ENCODE data around the gene SALL1. TPM values are rescaled to one million over a fixed set of nuclear protein-coding genes. Genes with fewer than 3 reads are reported as not detected.

SALL1 gene
- total and polyA plus RNA-seq, 7 experiments from 2014 or later, result not detected

DNA sequence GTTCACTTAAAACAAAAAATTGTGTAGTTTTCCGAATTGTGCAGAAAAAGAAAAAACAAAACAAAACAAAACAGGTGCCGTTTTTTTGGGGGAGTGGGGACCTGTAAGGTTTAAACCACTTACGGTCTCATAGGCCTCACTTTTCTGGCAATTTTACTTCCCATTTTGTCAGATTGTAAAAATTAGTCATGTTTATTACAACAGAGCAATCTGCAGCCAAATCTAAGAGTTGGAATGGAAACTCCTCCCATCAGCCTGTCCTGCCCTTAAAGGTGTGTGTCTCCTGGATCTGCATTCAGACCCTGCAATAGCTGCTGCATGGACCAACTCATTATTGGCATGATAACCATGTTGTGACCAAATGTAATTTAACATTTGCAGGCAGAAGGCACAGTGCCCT, 8.2 kb upstream of the SALL1 start:
- no peak overlapping the region for H3K27ac Mint-ChIP-seq
- no peak overlapping the region for H3K4me3 ChIP-seq (ENCODE audit: low read length)
- no peaks in the 10 kb centered on the region for H3K27me3 ChIP-seq (ENCODE audit: control insufficient read depth in 2 of 2, insufficient read depth in 2 of 2, low read length in 2 of 2)
- CTCF ChIA-PET, result no interaction called here
- H3K27ac ChIP-seq (ENCODE audit: low read depth, low read length), result no peak overlapping the region
- no peaks in the 10 kb centered on the region for H3K4me1 ChIP-seq (ENCODE audit: control insufficient read depth in 2 of 2, insufficient read depth in 2 of 2, low read length in 2 of 2)
- peaks cover under 1 to 9% (median 2%) of the 10 kb centered on the region in 7 donors for H3K4me1 Mint-ChIP-seq
- peaks cover 0 to 10% (median 3%) of the 10 kb centered on the region in 11 donors for H3K9me3 Mint-ChIP-seq
- H3K27me3 Mint-ChIP-seq, result peaks cover 36 to 67% (median 50%) of the 10 kb centered on the region in 5 donors
- intact Hi-C loops (cut with micrococcal nuclease), result no loop called here
- POLR2A ChIA-PET, result no interaction called here
- DNase-seq (no peak), ATAC-seq (no peak)
- H3K9me3 ChIP-seq (ENCODE audit: control insufficient read depth in 2 of 3, low read length in 3 of 3), result no peaks in the 10 kb centered on the region
- H3K36me3 Mint-ChIP-seq, result no peaks in the 10 kb centered on the region
- no peak overlapping the region for H3K4me3 Mint-ChIP-seq
- no peaks in the 10 kb centered on the region for H3K36me3 ChIP-seq (ENCODE audit: control insufficient read depth in 2 of 3, insufficient read depth in 3 of 3, low read length in 3 of 3)

GRCh38 chr16:51157698-51158097, 6.6 kb upstream of the SALL1 start:
- DNase-seq (no peak), ATAC-seq (no peak)
- H3K27ac ChIP-seq (ENCODE audit: low read depth, low read length), result no peak overlapping the region
- H3K36me3 ChIP-seq (ENCODE audit: control insufficient read depth in 2 of 3, insufficient read depth in 3 of 3, low read length in 3 of 3), result no peaks in the 10 kb centered on the region
- peak overlapping the region in 1 of 10 donors; percentile 1 for H3K4me3 Mint-ChIP-seq
- peaks cover 0 to 6% (median 5%) of the 10 kb centered on the region in 5 donors for H3K36me3 Mint-ChIP-seq
- ChIA-PET POLR2A (no interaction called here), CTCF (no interaction called here)
- intact Hi-C loops (cut with micrococcal nuclease), result no loop called here
- peak overlapping the region in 1 of 9 donors; percentile 30 for H3K27ac Mint-ChIP-seq
- H3K4me3 ChIP-seq (ENCODE audit: low read length), result no peak overlapping the region
- H3K9me3 ChIP-seq (ENCODE audit: control insufficient read depth in 2 of 3, low read length in 3 of 3), result no peaks in the 10 kb centered on the region
- no peaks in the 10 kb centered on the region for H3K4me1 ChIP-seq (ENCODE audit: control insufficient read depth in 2 of 2, insufficient read depth in 2 of 2, low read length in 2 of 2)
- no peaks in the 10 kb centered on the region for H3K27me3 ChIP-seq (ENCODE audit: control insufficient read depth in 2 of 2, insufficient read depth in 2 of 2, low read length in 2 of 2)
- peaks cover 52 to 77% (median 60%) of the 10 kb centered on the region in 5 donors for H3K27me3 Mint-ChIP-seq
- H3K9me3 Mint-ChIP-seq, result peaks cover 0 to 14% (median 6%) of the 10 kb centered on the region in 11 donors
- peaks cover 5 to 19% (median 14%) of the 10 kb centered on the region in 7 donors for H3K4me1 Mint-ChIP-seq

GRCh38 chr16:51156807-51157200, 5.7 kb upstream of the SALL1 start:
- H3K27ac Mint-ChIP-seq, result no peak overlapping the region
- intact Hi-C loops (cut with micrococcal nuclease), result no loop called here
- ATAC-seq, result no peak
- Histone ChIP-seq H3K4me3 (ENCODE audit: low read length) (no peak overlapping the region), H3K9me3 (ENCODE audit: control insufficient read depth in 2 of 3, low read length in 3 of 3) (no peaks in the 10 kb centered on the region), H3K4me1 (ENCODE audit: control insufficient read depth in 2 of 2, insufficient read depth in 2 of 2, low read length in 2 of 2) (no peaks in the 10 kb centered on the region), H3K27me3 (ENCODE audit: control insufficient read depth in 2 of 2, insufficient read depth in 2 of 2, low read length in 2 of 2) (no peaks in the 10 kb centered on the region), H3K27ac (ENCODE audit: low read depth, low read length) (no peak overlapping the region), H3K36me3 (ENCODE audit: control insufficient read depth in 2 of 3, insufficient read depth in 3 of 3, low read length in 3 of 3) (no peaks in the 10 kb centered on the region)
- DNase-seq, result no peak
- H3K4me3 Mint-ChIP-seq, result no peak overlapping the region
- POLR2A ChIA-PET, result no interaction called here
- H3K4me1 Mint-ChIP-seq, result peaks cover 5 to 19% (median 14%) of the 10 kb centered on the region in 7 donors
- H3K27me3 Mint-ChIP-seq, result peaks cover 56 to 70% (median 61%) of the 10 kb centered on the region in 5 donors
- CTCF ChIA-PET, result no interaction called here
- peaks cover 0 to 6% (median 5%) of the 10 kb centered on the region in 5 donors for H3K36me3 Mint-ChIP-seq
- peaks cover 0 to 14% (median 6%) of the 10 kb centered on the region in 11 donors for H3K9me3 Mint-ChIP-seq

GRCh38 chr16:51155820-51156806, 5.0 kb upstream of the SALL1 start:
- H3K36me3 ChIP-seq (ENCODE audit: control insufficient read depth in 2 of 3, insufficient read depth in 3 of 3, low read length in 3 of 3), result no peaks in the 10 kb centered on the region
- no peak for DNase-seq
- Mint-ChIP-seq H3K27me3 (peaks cover 58 to 70% (median 61%) of the 10 kb centered on the region in 5 donors), H3K4me1 (peaks cover 5 to 19% (median 14%) of the 10 kb centered on the region in 7 donors), H3K4me3 (peak overlapping the region in 2 of 10 donors; percentile 11 to 16), H3K36me3 (peaks cover 0 to 6% (median 5%) of the 10 kb centered on the region in 5 donors), H3K9me3 (peaks cover 0 to 14% (median 6%) of the 10 kb centered on the region in 11 donors), H3K27ac (peak overlapping the region in 1 of 9 donors; percentile 29)
- no peak overlapping the region for H3K4me3 ChIP-seq (ENCODE audit: low read length)
- no peaks in the 10 kb centered on the region for H3K4me1 ChIP-seq (ENCODE audit: control insufficient read depth in 2 of 2, insufficient read depth in 2 of 2, low read length in 2 of 2)
- intact Hi-C loops (cut with micrococcal nuclease), result no loop called here
- POLR2A ChIA-PET, result no interaction called here
- no peaks in the 10 kb centered on the region for H3K9me3 ChIP-seq (ENCODE audit: control insufficient read depth in 2 of 3, low read length in 3 of 3)
- no peaks in the 10 kb centered on the region for H3K27me3 ChIP-seq (ENCODE audit: control insufficient read depth in 2 of 2, insufficient read depth in 2 of 2, low read length in 2 of 2)
- CTCF ChIA-PET, result no interaction called here
- ATAC-seq, result no peak
- H3K27ac ChIP-seq (ENCODE audit: low read depth, low read length), result no peak overlapping the region

DNA sequence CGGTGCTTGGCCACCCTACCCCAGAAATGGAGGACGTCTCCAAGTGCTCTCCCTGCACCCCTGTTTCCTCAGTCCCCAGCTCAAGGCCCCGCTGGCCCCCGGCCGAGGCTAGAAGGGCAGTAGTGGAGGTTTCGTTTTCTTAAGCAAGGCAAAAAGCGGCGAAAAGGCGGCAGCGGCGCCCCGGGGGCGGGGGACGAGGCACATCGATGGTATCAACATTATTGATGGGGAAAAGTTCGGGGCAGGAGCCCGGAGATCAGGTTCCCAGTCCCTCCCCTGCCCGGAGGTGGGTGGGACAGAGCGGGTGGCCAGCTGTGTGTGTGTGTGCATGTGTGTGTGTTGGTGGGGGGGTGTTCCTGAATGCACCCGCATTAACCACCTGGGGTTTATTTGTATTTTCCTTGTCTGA, 4.1 kb upstream of the SALL1 start:
- CTCF ChIA-PET, result no interaction called here

DNA sequence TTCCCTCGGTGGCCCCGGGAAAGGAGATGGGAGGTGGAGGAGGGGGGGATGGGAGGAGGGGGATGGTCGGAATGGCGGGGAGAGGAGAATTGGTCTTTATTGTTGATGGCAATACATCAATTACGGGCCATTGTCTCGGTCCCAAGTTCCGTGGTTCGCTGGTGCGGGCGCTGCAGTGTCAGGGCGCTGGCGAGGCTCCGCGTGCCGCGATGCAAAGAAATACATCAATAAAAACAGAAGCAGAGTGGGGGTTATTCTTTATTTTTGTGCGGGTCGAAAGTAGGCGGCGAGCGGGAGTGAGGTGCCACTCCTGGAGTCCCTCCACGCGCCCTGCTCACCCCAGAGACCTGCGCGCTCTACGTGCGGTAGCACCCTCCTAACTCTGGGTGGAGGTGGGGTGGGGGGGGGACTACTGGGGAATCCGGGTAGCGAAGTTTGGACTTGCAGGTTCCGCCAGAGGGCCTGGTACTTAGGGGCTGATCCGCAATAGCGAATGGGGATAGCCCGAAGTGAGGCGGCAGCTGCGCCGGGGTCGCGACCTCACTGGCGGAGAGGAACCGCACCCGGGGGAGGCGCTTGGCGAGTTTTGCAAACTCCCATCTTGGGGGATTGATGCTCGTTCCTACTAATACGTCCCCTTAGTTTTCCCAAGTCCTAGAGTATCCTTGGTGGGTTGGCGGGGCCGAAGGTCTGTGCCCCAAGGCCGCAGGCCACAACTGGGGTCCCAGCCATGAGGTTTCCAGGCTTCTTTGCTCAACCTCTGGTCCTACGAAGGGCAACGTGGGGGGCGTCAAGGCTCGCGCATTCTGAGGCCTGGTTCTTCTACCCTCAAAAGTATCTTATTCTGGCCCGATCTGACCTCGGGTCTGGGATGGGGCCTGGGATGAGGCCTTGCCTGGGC, 3.5 kb upstream of the SALL1 start:
- Mint-ChIP-seq H3K4me3 (peak overlapping the region in 4 of 10 donors; percentile 9 to 25 (median 19)), H3K4me1 (peaks cover 5 to 19% (median 14%) of the 10 kb centered on the region in 7 donors), H3K27me3 (peaks cover 54 to 70% (median 60%) of the 10 kb centered on the region in 5 donors), H3K36me3 (peaks cover 0 to 6% (median 5%) of the 10 kb centered on the region in 5 donors), H3K27ac (no peak overlapping the region), H3K9me3 (peaks cover 0 to 9% (median 4%) of the 10 kb centered on the region in 11 donors)
- Histone ChIP-seq H3K27ac (ENCODE audit: low read depth, low read length) (no peak overlapping the region), H3K27me3 (ENCODE audit: control insufficient read depth in 2 of 2, insufficient read depth in 2 of 2, low read length in 2 of 2) (no peaks in the 10 kb centered on the region), H3K4me1 (ENCODE audit: control insufficient read depth in 2 of 2, insufficient read depth in 2 of 2, low read length in 2 of 2) (no peaks in the 10 kb centered on the region), H3K9me3 (ENCODE audit: control insufficient read depth in 2 of 3, low read length in 3 of 3) (no peaks in the 10 kb centered on the region), H3K4me3 (ENCODE audit: low read length) (no peak overlapping the region), H3K36me3 (ENCODE audit: control insufficient read depth in 2 of 3, insufficient read depth in 3 of 3, low read length in 3 of 3) (no peaks in the 10 kb centered on the region)
- CTCF ChIA-PET, result no interaction called here
- no peak for ATAC-seq
- POLR2A ChIA-PET, result no interaction called here
- intact Hi-C loops (cut with micrococcal nuclease), result loop anchor here in 1 of 2 donors (5.0 kb wide), 1 partner anchor 1872 kb away; the partner anchor contains the start of gene CBLN1
- no peak for DNase-seq

More for the DNA sequence above, 4.1 kb upstream of the SALL1 start:
- no peak for ATAC-seq
- Mint-ChIP-seq H3K4me3 (peak overlapping the region in 3 of 10 donors; percentile 18 to 25 (median 20)), H3K27me3 (peaks cover 58 to 67% (median 58%) of the 10 kb centered on the region in 5 donors), H3K4me1 (peaks cover 5 to 19% (median 14%) of the 10 kb centered on the region in 7 donors), H3K27ac (peak overlapping the region in 1 of 9 donors; percentile 42), H3K36me3 (peaks cover 0 to 6% (median 5%) of the 10 kb centered on the region in 5 donors), H3K9me3 (peaks cover 0 to 10% (median 4%) of the 10 kb centered on the region in 11 donors)
- POLR2A ChIA-PET, result no interaction called here
- intact Hi-C loops (cut with micrococcal nuclease), result no loop called here
- DNase-seq, result no peak
- H3K9me3 ChIP-seq (ENCODE audit: control insufficient read depth in 2 of 3, low read length in 3 of 3), result no peaks in the 10 kb centered on the region
- H3K4me1 ChIP-seq (ENCODE audit: control insufficient read depth in 2 of 2, insufficient read depth in 2 of 2, low read length in 2 of 2), result no peaks in the 10 kb centered on the region
- no peak overlapping the region for H3K27ac ChIP-seq (ENCODE audit: low read depth, low read length)
- H3K4me3 ChIP-seq (ENCODE audit: low read length), result no peak overlapping the region
- H3K27me3 ChIP-seq (ENCODE audit: control insufficient read depth in 2 of 2, insufficient read depth in 2 of 2, low read length in 2 of 2), result no peaks in the 10 kb centered on the region
- no peaks in the 10 kb centered on the region for H3K36me3 ChIP-seq (ENCODE audit: control insufficient read depth in 2 of 3, insufficient read depth in 3 of 3, low read length in 3 of 3)
